CD4-positive, alpha-beta T cell (primary cell): ENCODE results near the gene RIPOR2. TPM values are rescaled to one million over a fixed set of nuclear protein-coding genes. Genes with fewer than 3 reads are reported as not detected.

Experiments used
- ATAC-seq: fragments of 200-7000 bp; cut with Tn5 transposase; one replicate; pipeline ENCODE4 v1.10.0; 2022; ENCODE audit warnings: mild to moderate bottlenecking; ENCODE audit not compliant: poor library complexity
- CTCF ChIA-PET: fragments of 350-600 bp; sonication (Branson Sonifier 250); formaldehyde crosslinking; loops from one replicate; lab custom pipeline; 2021; ENCODE audit warnings: antibody characterized with exemption, inconsistent platforms; lab: Charles Lee
- POLR2A ChIA-PET: fragments of 350-600 bp; sonication (Branson Sonifier 250); formaldehyde crosslinking; loops from one replicate; lab custom pipeline; 2021; ENCODE audit warnings: antibody characterized with exemption, inconsistent platforms; lab: Charles Lee
- DNase-seq, 14 experiments: peaks; one replicate each; pipeline ENCODE4 v3.0.0-alpha.2; 2013 to 2020; ENCODE audit warnings: mixed read lengths in 2 of 14
- H3K27ac ChIP-seq, 2 donors: one replicate each; pipeline versions ENCODE4 v1.5.1 to v1.7.0; 2013; ENCODE audit warnings: low read length in 2 of 2, low read depth in 1 of 2, mild to moderate bottlenecking in 1 of 2
- H3K27me3 ChIP-seq, 2 experiments: 1 replicate in 1 of 2; 2 replicates in 1 of 2; pipeline versions ENCODE4 v1.6.1 to v1.7.0; 2013; ENCODE audit warnings: low read length in 2 of 2, control low read depth in 1 of 2, mild to moderate bottlenecking in 1 of 2, moderate library complexity in 1 of 2; ENCODE audit not compliant: insufficient read depth in 2 of 2, control insufficient read depth in 1 of 2
- H3K36me3 ChIP-seq: one replicate; pipeline ENCODE4 v1.6.1; 2013; ENCODE audit warnings: low read length, control low read depth; ENCODE audit not compliant: insufficient read depth
- H3K4me1 ChIP-seq: one replicate; pipeline ENCODE4 v1.6.1; 2013; ENCODE audit warnings: low read length, control low read depth; ENCODE audit not compliant: insufficient read depth
- H3K4me3 ChIP-seq: one replicate; pipeline ENCODE4 v1.5.1; 2013; ENCODE audit warnings: mild to moderate bottlenecking, low read length, moderate library complexity
- H3K9me3 ChIP-seq, 2 experiments: 1 replicate in 1 of 2; 2 replicates in 1 of 2; pipeline versions ENCODE4 v1.6.1 to v1.7.0; 2013; ENCODE audit warnings: low read length in 2 of 2, mild to moderate bottlenecking in 2 of 2, control low read depth in 1 of 2, moderate library complexity in 1 of 2; ENCODE audit not compliant: control insufficient read depth in 1 of 2, insufficient read depth in 1 of 2
- H3K27ac Mint-ChIP-seq: one replicate; pipeline ENCODE4 v1.8.0; 2020; ENCODE audit warnings: mixed read lengths
- H3K27me3 Mint-ChIP-seq: one replicate; pipeline ENCODE4 v1.8.0; 2021; ENCODE audit warnings: mixed read lengths
- H3K36me3 Mint-ChIP-seq: one replicate; pipeline ENCODE4 v1.8.0; 2021; ENCODE audit warnings: low read depth, mixed read lengths
- H3K4me1 Mint-ChIP-seq: one replicate; pipeline ENCODE4 v1.8.0; 2021; ENCODE audit warnings: low read depth, mixed read lengths
- H3K4me3 Mint-ChIP-seq: one replicate; pipeline ENCODE4 v1.8.0; 2020; ENCODE audit warnings: mild to moderate bottlenecking, mixed read lengths
- H3K9me3 Mint-ChIP-seq: one replicate; pipeline ENCODE4 v1.8.0; 2020; ENCODE audit warnings: mixed read lengths
- intact Hi-C, 2 experiments: fragments of 100-400 bp; cut with DNase I in 1 of 2; cut with micrococcal nuclease in 1 of 2; formaldehyde crosslinking; loops; one replicate each; pipeline versions ENCODE4 v1.15.1 to v1.9.0; 2023 to 2025; cut with DNase I, micrococcal nuclease
- total RNA-seq, 174 experiments: library from RNA in 2 of 174; stranded (reverse) in 2 of 174; gene quantifications; one replicate each; pipeline ENCODE4 v1.2.3 and lab custom pipeline; 2021 to 2026
- TF ChIP-seq, protein P1 (sequence below): fragments of 200-600 bp; IDR thresholded peaks from one replicate; pipeline ENCODE4 v1.8.0; 2022; ENCODE audit warnings: antibody characterized with exemption, mild to moderate bottlenecking

Gene RIPOR2
- total RNA-seq, 2 experiments from 2014 or later: 123 to 129 TPM

GRCh38 chr6:24931296-24931695, 4.5 kb downstream of the RIPOR2 start:
- Mint-ChIP-seq H3K27me3 (no peaks in the 10 kb centered on the region), H3K36me3 (peaks cover 98% of the 10 kb centered on the region), H3K4me3 (peak overlapping the region; percentile 97), H3K4me1 (peaks cover 59% of the 10 kb centered on the region), H3K9me3 (peaks cover 4% of the 10 kb centered on the region), H3K27ac (peak overlapping the region; percentile 97)
- Histone ChIP-seq H3K27me3 (no peaks in the 10 kb centered on the region), H3K36me3 (peaks cover 65% of the 10 kb centered on the region), H3K4me3 (peak overlapping the region; percentile 89), H3K27ac (peak overlapping the region; percentile 21 to 89), H3K4me1 (peaks cover 26% of the 10 kb centered on the region), H3K9me3 (no peaks in the 10 kb centered on the region)
- intact Hi-C loops: loop anchor here in 1 of 2 experiments (5.0 kb wide), 1 partner anchor 141 kb away; no protein-coding TSS in a partner anchor
- ChIA-PET POLR2A (interaction anchor here (0.6 to 19.0 kb wide), 8 partner anchors 12 to 87 kb away, joined by 3 to 1043 read pairs (median 37); no protein-coding TSS in a partner anchor), CTCF (interaction anchor here (0.5 to 1.1 kb wide), 4 partner anchors 21 to 86 kb away, joined by 3 to 5 read pairs (median 4); no protein-coding TSS in a partner anchor)
- TF ChIP-seq, protein P1, sequence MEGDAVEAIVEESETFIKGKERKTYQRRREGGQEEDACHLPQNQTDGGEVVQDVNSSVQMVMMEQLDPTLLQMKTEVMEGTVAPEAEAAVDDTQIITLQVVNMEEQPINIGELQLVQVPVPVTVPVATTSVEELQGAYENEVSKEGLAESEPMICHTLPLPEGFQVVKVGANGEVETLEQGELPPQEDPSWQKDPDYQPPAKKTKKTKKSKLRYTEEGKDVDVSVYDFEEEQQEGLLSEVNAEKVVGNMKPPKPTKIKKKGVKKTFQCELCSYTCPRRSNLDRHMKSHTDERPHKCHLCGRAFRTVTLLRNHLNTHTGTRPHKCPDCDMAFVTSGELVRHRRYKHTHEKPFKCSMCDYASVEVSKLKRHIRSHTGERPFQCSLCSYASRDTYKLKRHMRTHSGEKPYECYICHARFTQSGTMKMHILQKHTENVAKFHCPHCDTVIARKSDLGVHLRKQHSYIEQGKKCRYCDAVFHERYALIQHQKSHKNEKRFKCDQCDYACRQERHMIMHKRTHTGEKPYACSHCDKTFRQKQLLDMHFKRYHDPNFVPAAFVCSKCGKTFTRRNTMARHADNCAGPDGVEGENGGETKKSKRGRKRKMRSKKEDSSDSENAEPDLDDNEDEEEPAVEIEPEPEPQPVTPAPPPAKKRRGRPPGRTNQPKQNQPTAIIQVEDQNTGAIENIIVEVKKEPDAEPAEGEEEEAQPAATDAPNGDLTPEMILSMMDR: no peak
- no peak for ATAC-seq
- no peak for DNase-seq

GRCh38 chr6:24930431-24930871, 5.3 kb downstream of the RIPOR2 start:
- peaks cover 65% of the 10 kb centered on the region for H3K36me3 ChIP-seq
- CTCF ChIA-PET: interaction anchor here (2.1 to 6.2 kb wide), 2 partner anchors 21 to 61 kb away, joined by 6 to 37 read pairs; no protein-coding TSS in a partner anchor
- POLR2A ChIA-PET: interaction anchor here (1.1 to 19.0 kb wide), 6 partner anchors 8 to 75 kb away, joined by 3 to 1043 read pairs (median 88); no protein-coding TSS in a partner anchor
- no peaks in the 10 kb centered on the region for H3K27me3 ChIP-seq
- ATAC-seq (no peak), DNase-seq (no peak)
- intact Hi-C loops: loop anchor here in 1 of 2 experiments (5.0 kb wide), 1 partner anchor 142 kb away; no protein-coding TSS in a partner anchor
- peaks cover 4% of the 10 kb centered on the region for H3K9me3 Mint-ChIP-seq
- H3K4me3 Mint-ChIP-seq: peak overlapping the region; percentile 97
- peaks cover 29% of the 10 kb centered on the region for H3K4me1 ChIP-seq
- H3K4me3 ChIP-seq: peak overlapping the region; percentile 89
- no peaks in the 10 kb centered on the region for H3K27me3 Mint-ChIP-seq
- peaks cover 97% of the 10 kb centered on the region for H3K36me3 Mint-ChIP-seq
- TF ChIP-seq, protein P1: no peak
- no peaks in the 10 kb centered on the region for H3K9me3 ChIP-seq
- H3K27ac Mint-ChIP-seq: peak overlapping the region; percentile 97
- peak overlapping the region; percentile 21 to 89 for H3K27ac ChIP-seq
- peaks cover 62% of the 10 kb centered on the region for H3K4me1 Mint-ChIP-seq

- Histone ChIP-seq H3K27me3 (no peaks in the 10 kb centered on the region), H3K36me3 (peaks cover 73% of the 10 kb centered on the region), H3K4me3 (peak overlapping the region; percentile 89), H3K9me3 (no peaks in the 10 kb centered on the region), H3K27ac (peak overlapping the region; percentile 55 to 89), H3K4me1 (peaks cover 39% of the 10 kb centered on the region)
- H3K4me3 Mint-ChIP-seq: peak overlapping the region; percentile 97
- H3K4me1 Mint-ChIP-seq: peaks cover 74% of the 10 kb centered on the region
- ChIA-PET POLR2A (interaction anchor here (0.9 to 19.0 kb wide), 7 partner anchors 10 to 73 kb away, joined by 3 to 1043 read pairs (median 5); no protein-coding TSS in a partner anchor), CTCF (interaction anchor here (1.7 to 6.2 kb wide), 4 partner anchors 23 to 88 kb away, joined by 4 to 37 read pairs (median 8); no protein-coding TSS in a partner anchor)
- no peaks in the 10 kb centered on the region for H3K27me3 Mint-ChIP-seq
- TF ChIP-seq, protein P1: no peak
- H3K36me3 Mint-ChIP-seq: peaks cover 97% of the 10 kb centered on the region
- H3K9me3 Mint-ChIP-seq: peaks cover 4% of the 10 kb centered on the region
- peak overlapping the region; percentile 97 for H3K27ac Mint-ChIP-seq
- DNase-seq (peak in 4 of 14 experiments; percentile 40 to 64 (median 48)), ATAC-seq (no peak)
- intact Hi-C loops: no loop called here
These were observed 6.5 kb downstream of the RIPOR2 start for GRCh38 chr6:24929242-24929641.
